WERI-Rb-1 (cell line): ENCODE measurements around the gene ZNF117.
"Not testable (repeated sequence)": the region's sequence is repeated elsewhere in the genome, so short reads cannot be mapped to it uniquely, and the experiment has no call there.

Experiments used
- DNase-seq: peaks from one replicate; pipeline ENCODE4 v3.0.0-alpha.2; 2020
- H3K27ac ChIP-seq: fragments of 250-450 bp; sonication (Bioruptor Pico); 2 replicates; pipeline ENCODE4 v1.5.1; 2020; ENCODE audit warnings: mild to moderate bottlenecking, moderate library complexity
- H3K27me3 ChIP-seq: fragments of 250-450 bp; sonication (Bioruptor Pico); 2 replicates; pipeline ENCODE4 v1.5.1; 2021; ENCODE audit warnings: mild to moderate bottlenecking, low read depth, moderate library complexity; ENCODE audit not compliant: insufficient read depth, severe bottlenecking
- H3K36me3 ChIP-seq: fragments of 250-450 bp; sonication (Bioruptor Pico); 2 replicates; pipeline ENCODE4 v1.5.1; 2020; ENCODE audit warnings: mild to moderate bottlenecking, moderate library complexity
- H3K4me3 ChIP-seq: 2 replicates; pipeline ENCODE4 v1.5.1; 2011; ENCODE audit warnings: low read depth, mild to moderate bottlenecking, control low read depth, low read length
- H3K9me3 ChIP-seq: fragments of 250-450 bp; sonication (Bioruptor Pico); 2 replicates; pipeline ENCODE4 v1.5.1; 2021; ENCODE audit warnings: mild to moderate bottlenecking, moderate library complexity; ENCODE audit not compliant: severe bottlenecking
- TF ChIP-seq, protein P1 (sequence below): IDR thresholded peaks from 2 replicates; pipeline ENCODE4 v1.5.1; 2011; ENCODE audit warnings: low read depth, mild to moderate bottlenecking, control low read depth, inconsistent platforms, low read length

Gene ZNF117

DNA sequence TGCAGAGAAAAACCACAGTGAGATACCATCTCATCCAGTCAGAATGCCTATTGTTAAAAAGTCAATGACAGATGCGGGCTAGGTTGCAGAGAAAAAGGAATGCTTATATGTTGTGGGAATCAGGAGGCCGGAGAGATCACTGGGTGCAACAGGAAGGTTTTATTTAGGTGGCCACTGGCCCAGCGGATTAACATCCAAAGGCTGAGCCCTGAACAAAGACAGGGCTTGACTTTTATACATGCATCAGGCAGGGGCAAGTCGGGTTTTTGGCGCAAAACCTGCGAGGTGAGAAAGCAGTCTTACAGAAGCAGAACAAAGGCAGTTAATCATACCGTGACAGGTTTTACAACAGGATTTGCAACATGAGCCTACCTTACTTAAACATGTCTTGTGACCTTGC lies 620 bp downstream of the ZNF117 start:
- no peaks in the 10 kb centered on the region; the same call in 1 of the 2 replicates for H3K36me3 ChIP-seq
- no peak for DNase-seq
- no peak overlapping the region for H3K4me3 ChIP-seq
- no peaks in the 10 kb centered on the region for H3K27me3 ChIP-seq
- peaks cover 2% of the 10 kb centered on the region for H3K9me3 ChIP-seq
- H3K27ac ChIP-seq, result no peak overlapping the region
- TF ChIP-seq, protein P1, sequence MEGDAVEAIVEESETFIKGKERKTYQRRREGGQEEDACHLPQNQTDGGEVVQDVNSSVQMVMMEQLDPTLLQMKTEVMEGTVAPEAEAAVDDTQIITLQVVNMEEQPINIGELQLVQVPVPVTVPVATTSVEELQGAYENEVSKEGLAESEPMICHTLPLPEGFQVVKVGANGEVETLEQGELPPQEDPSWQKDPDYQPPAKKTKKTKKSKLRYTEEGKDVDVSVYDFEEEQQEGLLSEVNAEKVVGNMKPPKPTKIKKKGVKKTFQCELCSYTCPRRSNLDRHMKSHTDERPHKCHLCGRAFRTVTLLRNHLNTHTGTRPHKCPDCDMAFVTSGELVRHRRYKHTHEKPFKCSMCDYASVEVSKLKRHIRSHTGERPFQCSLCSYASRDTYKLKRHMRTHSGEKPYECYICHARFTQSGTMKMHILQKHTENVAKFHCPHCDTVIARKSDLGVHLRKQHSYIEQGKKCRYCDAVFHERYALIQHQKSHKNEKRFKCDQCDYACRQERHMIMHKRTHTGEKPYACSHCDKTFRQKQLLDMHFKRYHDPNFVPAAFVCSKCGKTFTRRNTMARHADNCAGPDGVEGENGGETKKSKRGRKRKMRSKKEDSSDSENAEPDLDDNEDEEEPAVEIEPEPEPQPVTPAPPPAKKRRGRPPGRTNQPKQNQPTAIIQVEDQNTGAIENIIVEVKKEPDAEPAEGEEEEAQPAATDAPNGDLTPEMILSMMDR, result no peak

DNA sequence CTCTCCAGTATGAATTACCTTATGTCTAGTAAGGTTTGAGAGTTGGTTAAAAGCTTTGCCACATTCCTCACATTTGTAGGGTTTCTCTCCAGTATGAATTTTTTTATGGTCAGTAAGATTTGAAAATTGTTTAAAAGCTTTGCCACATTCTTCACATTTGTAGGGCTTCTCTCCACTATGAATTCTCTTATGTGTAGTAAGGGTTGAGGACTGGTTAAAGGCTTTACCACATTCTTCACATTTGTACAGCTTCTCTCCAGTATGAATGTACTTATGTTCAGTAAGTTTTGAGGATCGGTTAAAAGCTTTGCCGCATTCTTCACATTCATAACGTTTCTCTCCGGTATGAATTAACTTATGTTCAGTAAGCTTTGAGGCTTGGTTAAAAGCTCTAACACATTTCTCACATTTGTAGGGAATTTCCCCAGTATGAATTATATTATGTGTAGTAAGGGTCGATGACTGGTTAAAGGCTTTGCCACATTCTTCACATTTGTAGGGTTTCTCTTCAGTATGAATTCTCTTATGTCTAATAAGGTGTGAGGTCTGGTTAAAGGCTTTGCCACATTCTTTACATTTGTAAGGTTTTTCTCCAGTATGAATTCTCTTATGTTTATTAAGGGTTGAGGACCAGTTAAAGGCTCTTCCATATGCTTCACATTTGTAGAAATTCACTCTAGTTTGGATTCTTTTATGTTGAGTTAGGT lies 12.2 kb downstream of the ZNF117 start:
- Histone ChIP-seq H3K9me3 (peaks cover 15% of the 10 kb centered on the region), H3K4me3 (no peak overlapping the region), H3K27me3 (no peaks in the 10 kb centered on the region), H3K27ac (no peak overlapping the region), H3K36me3 (peaks cover 36% of the 10 kb centered on the region)
- TF ChIP-seq, protein P1, result no peak
- DNase-seq, result no peak

DNA sequence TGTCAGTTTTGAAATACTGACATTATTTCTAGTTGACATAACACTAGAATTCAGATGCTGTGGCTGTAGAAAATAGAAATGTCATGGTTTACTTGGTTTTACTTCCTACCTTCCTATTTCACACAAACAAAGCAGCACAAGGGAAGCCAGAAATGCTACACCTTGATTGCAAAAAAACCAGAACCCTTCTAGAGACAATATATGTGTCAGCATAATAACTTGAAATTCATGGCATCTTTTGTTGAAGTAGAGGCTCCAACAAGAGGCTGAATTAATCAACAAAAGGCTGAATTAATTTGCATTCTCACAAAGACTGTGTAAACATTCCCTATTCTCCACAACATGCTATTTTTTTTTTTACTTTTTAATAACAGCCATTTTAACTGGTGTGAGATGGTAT lies 25.2 kb downstream of the ZNF117 start:
- no peak for DNase-seq
- H3K36me3 ChIP-seq, result no peaks in the 10 kb centered on the region
- H3K27me3 ChIP-seq, result no peaks in the 10 kb centered on the region
- TF ChIP-seq, protein P1, result no peak
- H3K27ac ChIP-seq, result no peak overlapping the region
- no peaks in the 10 kb centered on the region for H3K9me3 ChIP-seq
- H3K4me3 ChIP-seq, result no peak overlapping the region

DNA sequence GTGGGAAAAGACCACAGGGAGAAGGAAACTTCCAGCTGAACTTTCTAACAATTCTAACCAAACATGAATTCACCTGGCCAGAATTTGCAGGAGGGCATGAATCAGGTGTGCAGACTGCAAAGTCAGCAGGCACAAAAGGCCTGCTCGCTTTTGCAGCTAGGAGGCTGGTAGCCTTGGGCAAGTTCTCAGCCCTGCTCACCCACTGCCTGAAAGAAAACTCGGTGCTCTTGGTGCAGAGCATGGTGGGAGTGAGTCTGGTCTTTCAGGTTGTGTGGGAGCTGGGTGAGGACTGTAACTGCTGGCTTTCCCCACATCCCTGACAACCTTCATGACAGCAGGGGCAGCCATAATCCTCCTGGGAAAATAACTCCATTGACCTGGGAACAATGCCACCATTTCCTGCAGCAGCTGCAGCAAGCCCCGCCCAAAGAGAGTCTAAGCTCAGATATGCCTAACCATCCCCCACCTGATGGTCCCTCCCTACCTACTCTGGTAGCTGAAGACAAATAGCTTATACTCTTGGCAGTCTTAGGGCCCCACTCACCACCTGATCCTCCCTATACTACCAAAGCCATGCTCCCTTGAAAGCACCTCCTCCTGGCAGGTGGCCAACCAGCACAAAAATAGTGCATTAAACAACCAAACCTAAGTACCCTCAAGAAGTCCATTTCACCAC lies 31.6 kb downstream of the ZNF117 start:
- Histone ChIP-seq H3K27ac (no peak overlapping the region), H3K36me3 (no peaks in the 10 kb centered on the region), H3K27me3 (no peaks in the 10 kb centered on the region), H3K9me3 (peaks cover 3% of the 10 kb centered on the region), H3K4me3 (no peak overlapping the region)
- DNase-seq, result peak; percentile 39
- TF ChIP-seq, protein P1, result no peak

DNA sequence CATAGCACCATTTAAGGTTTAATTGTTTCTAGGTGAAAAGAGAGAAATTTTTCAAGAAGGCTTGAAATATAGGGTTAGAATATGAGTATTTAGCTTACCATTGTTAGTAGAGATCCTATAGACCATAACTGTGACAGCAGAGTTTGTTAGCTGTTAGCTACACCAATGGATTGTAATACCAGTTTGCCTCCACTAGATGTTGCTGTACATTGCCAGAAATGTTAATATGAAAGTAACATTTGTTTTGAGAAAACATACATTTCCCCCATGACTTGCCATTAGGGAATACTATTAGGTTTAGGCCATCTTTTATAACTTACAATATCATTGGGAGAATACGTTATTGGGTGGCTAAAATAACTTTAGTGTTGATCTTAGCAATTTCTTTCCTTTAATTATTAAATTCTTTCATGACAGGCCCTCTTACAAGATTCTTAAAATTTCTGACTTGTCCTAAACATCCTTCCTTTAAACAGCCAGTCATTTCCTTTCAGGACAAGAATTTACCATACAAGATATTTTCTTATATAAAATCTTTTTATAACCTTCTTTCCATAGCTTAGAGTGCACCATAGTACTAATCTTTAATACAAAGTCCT lies 39.5 kb downstream of the ZNF117 start:
- H3K4me3 ChIP-seq, result no peak overlapping the region
- no peak for DNase-seq
- TF ChIP-seq, protein P1, result peak; percentile 62
- no peaks in the 10 kb centered on the region for H3K36me3 ChIP-seq
- no peaks in the 10 kb centered on the region for H3K27me3 ChIP-seq
- no peaks in the 10 kb centered on the region for H3K9me3 ChIP-seq
- H3K27ac ChIP-seq, result no peak overlapping the region

DNA sequence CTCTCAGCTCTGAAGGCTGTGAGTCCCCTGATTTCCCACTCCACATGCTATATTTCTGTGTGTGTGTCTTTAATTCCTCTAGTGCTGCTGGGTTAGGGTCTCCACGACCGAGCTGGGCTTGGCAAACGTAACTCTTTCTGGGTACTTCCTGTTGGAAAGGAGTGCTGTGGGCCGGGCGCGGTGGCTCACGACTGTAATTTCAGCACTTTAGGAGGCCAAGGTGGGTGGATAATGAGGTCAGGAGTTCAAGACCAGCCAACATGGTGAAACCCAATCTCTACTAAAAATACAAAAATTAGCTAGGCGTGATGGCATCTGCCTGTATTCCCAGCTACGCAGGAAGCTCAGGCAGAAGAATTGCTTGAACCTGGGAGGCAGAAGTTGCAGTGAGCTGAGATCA lies 40.2 kb downstream of the ZNF117 start:
- H3K27me3 ChIP-seq, result not testable (repeated sequence)

DNA sequence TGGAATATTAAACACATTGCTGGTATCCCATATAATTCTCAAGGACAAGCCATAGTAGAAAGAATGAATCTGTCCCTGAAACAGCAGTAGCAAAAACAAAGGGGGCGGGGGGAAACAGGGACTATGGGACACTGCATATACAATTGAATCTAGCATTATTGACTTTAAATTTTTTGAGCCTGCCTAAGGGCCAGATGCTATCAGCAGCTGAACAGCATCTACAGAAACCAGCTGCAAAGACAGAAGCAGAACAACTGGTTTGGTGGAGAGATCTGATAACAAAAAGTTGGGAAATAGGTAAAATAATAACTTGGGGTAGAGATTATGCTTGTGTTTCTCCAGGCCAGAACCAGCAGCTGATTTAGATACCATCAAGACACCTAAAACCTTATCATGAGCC lies 42.1 kb downstream of the ZNF117 start:
- not testable (repeated sequence) for H3K27ac ChIP-seq, H3K27me3 ChIP-seq, H3K9me3 ChIP-seq, DNase-seq, H3K36me3 ChIP-seq, H3K4me3 ChIP-seq

More for the DNA sequence above, 40.2 kb downstream of the ZNF117 start:
- not testable (repeated sequence) for H3K27ac ChIP-seq, DNase-seq, H3K4me3 ChIP-seq, H3K36me3 ChIP-seq, H3K9me3 ChIP-seq
